ENCODE results near the gene MPZL2. TPM values are rescaled to one million over a fixed set of nuclear protein-coding genes. Genes with fewer than 3 reads are reported as not detected.

MPZL2 gene
- total RNA-seq, 4 donors from 2014 or later, result 8.7 to 57.0 (median 12.1) TPM

GRCh38 chr11:118231461-118231860, 32.6 kb downstream of the MPZL2 start:
- Histone ChIP-seq H3K4me1 (no peaks in the 10 kb centered on the region), H3K9me3 (no peaks in the 10 kb centered on the region)

DNA sequence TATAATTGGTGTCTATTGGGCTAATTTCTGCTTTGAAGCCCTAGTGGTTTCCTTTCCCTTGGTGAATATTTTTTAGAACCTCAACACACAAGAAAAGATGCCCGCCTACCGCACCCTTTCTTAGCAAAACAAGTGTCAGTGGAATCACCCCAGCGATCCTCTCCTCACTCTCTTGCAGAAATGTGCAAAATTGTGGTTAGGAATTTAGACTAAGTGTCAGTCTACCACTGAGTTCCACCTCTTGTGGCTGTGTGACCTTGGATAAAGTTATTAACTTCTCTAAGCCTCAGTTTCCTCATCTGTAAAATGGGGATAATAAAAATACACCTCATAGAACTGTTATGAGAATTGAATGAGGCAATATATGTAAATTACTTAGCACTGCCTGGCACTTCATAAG, 34.0 kb downstream of the MPZL2 start:
- peaks cover 0 to 7% of the 10 kb centered on the region in 2 donors for H3K36me3 ChIP-seq
- H3K4me3 ChIP-seq, result no peak overlapping the region
- no peak overlapping the region for H3K27ac ChIP-seq
- no peaks in the 10 kb centered on the region for H3K4me1 ChIP-seq
- H3K27me3 ChIP-seq, result no peaks in the 10 kb centered on the region
- H3K9me3 ChIP-seq, result no peaks in the 10 kb centered on the region
- 83 to 93% methylated on average over 3 of the region's 3 CpGs for WGBS, 2 donors (ENCODE audit: low coverage in 1 of 2)
- ATAC-seq, result no peak
- TF ChIP-seq, protein P1, sequence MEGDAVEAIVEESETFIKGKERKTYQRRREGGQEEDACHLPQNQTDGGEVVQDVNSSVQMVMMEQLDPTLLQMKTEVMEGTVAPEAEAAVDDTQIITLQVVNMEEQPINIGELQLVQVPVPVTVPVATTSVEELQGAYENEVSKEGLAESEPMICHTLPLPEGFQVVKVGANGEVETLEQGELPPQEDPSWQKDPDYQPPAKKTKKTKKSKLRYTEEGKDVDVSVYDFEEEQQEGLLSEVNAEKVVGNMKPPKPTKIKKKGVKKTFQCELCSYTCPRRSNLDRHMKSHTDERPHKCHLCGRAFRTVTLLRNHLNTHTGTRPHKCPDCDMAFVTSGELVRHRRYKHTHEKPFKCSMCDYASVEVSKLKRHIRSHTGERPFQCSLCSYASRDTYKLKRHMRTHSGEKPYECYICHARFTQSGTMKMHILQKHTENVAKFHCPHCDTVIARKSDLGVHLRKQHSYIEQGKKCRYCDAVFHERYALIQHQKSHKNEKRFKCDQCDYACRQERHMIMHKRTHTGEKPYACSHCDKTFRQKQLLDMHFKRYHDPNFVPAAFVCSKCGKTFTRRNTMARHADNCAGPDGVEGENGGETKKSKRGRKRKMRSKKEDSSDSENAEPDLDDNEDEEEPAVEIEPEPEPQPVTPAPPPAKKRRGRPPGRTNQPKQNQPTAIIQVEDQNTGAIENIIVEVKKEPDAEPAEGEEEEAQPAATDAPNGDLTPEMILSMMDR (IDR thresholded peaks at IDR 0.05), result no peak
- no peak for TF ChIP-seq POLR2AphosphoS5 (IDR thresholded peaks at IDR 0.05)
- no peak for TF ChIP-seq EP300 (IDR thresholded peaks at IDR 0.05)
- no peak for TF ChIP-seq POLR2A (IDR thresholded peaks at IDR 0.05)

More at GRCh38 chr11:118231461-118231860, 32.6 kb downstream of the MPZL2 start:
- no peak overlapping the region for H3K4me3 ChIP-seq
- peaks cover 0 to 7% of the 10 kb centered on the region in 2 donors for H3K36me3 ChIP-seq
- H3K27ac ChIP-seq, result no peak overlapping the region
- TF ChIP-seq POLR2AphosphoS5 (IDR thresholded peaks at IDR 0.05), result no peak
- TF ChIP-seq EP300 (IDR thresholded peaks at IDR 0.05), result no peak
- TF ChIP-seq, protein P1 (IDR thresholded peaks at IDR 0.05), result no peak
- no peak for TF ChIP-seq POLR2A (IDR thresholded peaks at IDR 0.05)
- H3K27me3 ChIP-seq, result no peaks in the 10 kb centered on the region
- ATAC-seq, result no peak

- Histone ChIP-seq H3K4me3 (no peak overlapping the region), H3K4me1 (no peaks in the 10 kb centered on the region), H3K27me3 (no peaks in the 10 kb centered on the region), H3K9me3 (no peaks in the 10 kb centered on the region), H3K27ac (no peak overlapping the region), H3K36me3 (peaks cover 0 to 7% of the 10 kb centered on the region in 2 donors)
- ATAC-seq, result no peak
- TF ChIP-seq EP300 (IDR thresholded peaks at IDR 0.05) (no peak), POLR2AphosphoS5 (IDR thresholded peaks at IDR 0.05) (no peak), POLR2A (IDR thresholded peaks at IDR 0.05) (no peak)
- TF ChIP-seq, protein P1 (IDR thresholded peaks at IDR 0.05), result no peak
- 67 to 88% methylated on average over 5 of the region's 5 CpGs for WGBS, 2 donors (ENCODE audit: low coverage in 1 of 2)
These were observed 34.7 kb downstream of the MPZL2 start for GRCh38 chr11:118229274-118229847.

- Histone ChIP-seq H3K9me3 (no peaks in the 10 kb centered on the region), H3K27ac (no peak overlapping the region), H3K4me3 (no peak overlapping the region), H3K4me1 (no peaks in the 10 kb centered on the region), H3K36me3 (peaks cover 0 to 5% of the 10 kb centered on the region in 2 donors), H3K27me3 (no peaks in the 10 kb centered on the region)
- TF ChIP-seq EP300 (IDR thresholded peaks at IDR 0.05) (no peak), POLR2A (IDR thresholded peaks at IDR 0.05) (no peak), POLR2AphosphoS5 (IDR thresholded peaks at IDR 0.05) (no peak)
- TF ChIP-seq, protein P1 (IDR thresholded peaks at IDR 0.05), result no peak
- no peak for ATAC-seq
- WGBS, 2 donors (ENCODE audit: low coverage in 1 of 2), result 68 to 96% methylated on average over 7 to 8 of the region's 8 CpGs
These were observed 36.0 kb downstream of the MPZL2 start for GRCh38 chr11:118227865-118228785.
